Osteoblast (primary cell): ENCODE measurements around the gene NEDD4L. TPM values are rescaled to one million over a fixed set of nuclear protein-coding genes. Genes with fewer than 3 reads are reported as not detected.

Experiments
- DNase-seq: peaks from one replicate; pipeline ENCODE4 v3.0.0; 2011; ENCODE audit warnings: low spot score, mixed read lengths; ENCODE audit not compliant: insufficient read length; ENCODE audit errors: missing footprints
- H2AFZ ChIP-seq: 2 replicates; pipeline ENCODE4 v1.6.0; 2011; ENCODE audit warnings: mild to moderate bottlenecking, low read length
- H3K27ac ChIP-seq: 2 replicates; pipeline ENCODE4 v1.5.1; 2011; ENCODE audit warnings: mild to moderate bottlenecking, low read depth, low read length, moderate library complexity
- H3K27me3 ChIP-seq: 2 replicates; pipeline ENCODE4 v1.6.0; 2012; ENCODE audit warnings: mild to moderate bottlenecking, control low read depth, inconsistent platforms, low read length, moderate library complexity; ENCODE audit not compliant: insufficient read depth
- H3K36me3 ChIP-seq: 2 replicates; pipeline ENCODE4 v1.5.1; 2011; ENCODE audit warnings: mild to moderate bottlenecking, low read length, control low read depth, moderate library complexity; ENCODE audit not compliant: insufficient read depth
- H3K4me1 ChIP-seq: 2 replicates; pipeline ENCODE4 v1.5.1; 2011; ENCODE audit warnings: mild to moderate bottlenecking, low read length, control low read depth, moderate library complexity; ENCODE audit not compliant: insufficient read depth
- H3K4me2 ChIP-seq: 2 replicates; pipeline ENCODE4 v1.6.0; 2011; ENCODE audit warnings: mild to moderate bottlenecking, low read length; ENCODE audit not compliant: insufficient read depth
- H3K4me3 ChIP-seq: fragments of 200-600 bp; sonication (generic); 3 replicates; pipeline ENCODE4 v1.5.1; 2012; ENCODE audit warnings: mild to moderate bottlenecking, low read length, inconsistent platforms; ENCODE audit not compliant: insufficient read depth
- H3K79me2 ChIP-seq: 2 replicates; pipeline ENCODE4 v1.6.0; 2012; ENCODE audit warnings: mild to moderate bottlenecking, low read length, control low read depth, inconsistent platforms; ENCODE audit not compliant: insufficient read depth
- H3K9me3 ChIP-seq: 2 replicates; pipeline ENCODE4 v1.5.1; 2011; ENCODE audit warnings: low read depth, low read length, control low read depth
- H4K20me1 ChIP-seq: 2 replicates; pipeline ENCODE4 v1.6.0; 2012; ENCODE audit warnings: mild to moderate bottlenecking, low read length, control low read depth; ENCODE audit not compliant: insufficient read depth
- total RNA-seq: library from RNA; depleted of rRNA; stranded (reverse); fragments of >200 nt; gene quantifications from 2 replicates; pipeline ENCODE4 v1.2.3, GENCODE V29; 2012
- TF ChIP-seq, protein P1 (sequence below): IDR thresholded peaks from 2 replicates; pipeline ENCODE4 v1.5.1; 2011; ENCODE audit warnings: mild to moderate bottlenecking, low read depth, low read length, moderate library complexity; ENCODE audit errors: extremely low read depth

Gene NEDD4L
- total RNA-seq, 1 donor: 30.0 TPM

DNA sequence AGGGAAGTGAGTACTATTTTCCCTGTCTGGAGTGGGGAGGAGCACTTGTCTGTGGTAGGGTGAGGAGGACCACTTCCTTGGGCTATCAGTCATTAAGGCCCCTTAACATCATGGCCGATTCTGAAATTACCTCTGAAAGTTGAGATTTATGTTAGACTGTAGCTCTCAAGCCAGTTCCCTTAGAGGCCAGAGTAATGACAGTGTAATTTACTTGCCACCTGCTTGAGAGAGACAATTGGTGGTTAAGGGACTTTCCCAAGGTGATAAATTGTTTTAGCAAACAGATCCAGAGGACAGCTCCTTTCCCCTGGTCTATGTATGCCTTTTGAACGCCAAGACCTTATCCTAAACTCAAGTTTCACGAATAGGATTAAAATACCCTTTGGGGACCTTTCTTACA, 56.1 kb downstream of the NEDD4L start:
- DNase-seq: no peak
- H2AFZ ChIP-seq: no peak overlapping the region
- H3K9me3 ChIP-seq: no peaks in the 10 kb centered on the region
- H3K4me1 ChIP-seq: no peaks in the 10 kb centered on the region
- H3K79me2 ChIP-seq: no peaks in the 10 kb centered on the region
- no peaks in the 10 kb centered on the region for H3K36me3 ChIP-seq
- H3K27me3 ChIP-seq: peaks cover 4% of the 10 kb centered on the region
- TF ChIP-seq, protein P1, sequence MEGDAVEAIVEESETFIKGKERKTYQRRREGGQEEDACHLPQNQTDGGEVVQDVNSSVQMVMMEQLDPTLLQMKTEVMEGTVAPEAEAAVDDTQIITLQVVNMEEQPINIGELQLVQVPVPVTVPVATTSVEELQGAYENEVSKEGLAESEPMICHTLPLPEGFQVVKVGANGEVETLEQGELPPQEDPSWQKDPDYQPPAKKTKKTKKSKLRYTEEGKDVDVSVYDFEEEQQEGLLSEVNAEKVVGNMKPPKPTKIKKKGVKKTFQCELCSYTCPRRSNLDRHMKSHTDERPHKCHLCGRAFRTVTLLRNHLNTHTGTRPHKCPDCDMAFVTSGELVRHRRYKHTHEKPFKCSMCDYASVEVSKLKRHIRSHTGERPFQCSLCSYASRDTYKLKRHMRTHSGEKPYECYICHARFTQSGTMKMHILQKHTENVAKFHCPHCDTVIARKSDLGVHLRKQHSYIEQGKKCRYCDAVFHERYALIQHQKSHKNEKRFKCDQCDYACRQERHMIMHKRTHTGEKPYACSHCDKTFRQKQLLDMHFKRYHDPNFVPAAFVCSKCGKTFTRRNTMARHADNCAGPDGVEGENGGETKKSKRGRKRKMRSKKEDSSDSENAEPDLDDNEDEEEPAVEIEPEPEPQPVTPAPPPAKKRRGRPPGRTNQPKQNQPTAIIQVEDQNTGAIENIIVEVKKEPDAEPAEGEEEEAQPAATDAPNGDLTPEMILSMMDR: no peak
- H3K4me3 ChIP-seq: no peak overlapping the region
- H3K27ac ChIP-seq: no peak overlapping the region
- no peak overlapping the region for H3K4me2 ChIP-seq
- H4K20me1 ChIP-seq: no peaks in the 10 kb centered on the region

DNA sequence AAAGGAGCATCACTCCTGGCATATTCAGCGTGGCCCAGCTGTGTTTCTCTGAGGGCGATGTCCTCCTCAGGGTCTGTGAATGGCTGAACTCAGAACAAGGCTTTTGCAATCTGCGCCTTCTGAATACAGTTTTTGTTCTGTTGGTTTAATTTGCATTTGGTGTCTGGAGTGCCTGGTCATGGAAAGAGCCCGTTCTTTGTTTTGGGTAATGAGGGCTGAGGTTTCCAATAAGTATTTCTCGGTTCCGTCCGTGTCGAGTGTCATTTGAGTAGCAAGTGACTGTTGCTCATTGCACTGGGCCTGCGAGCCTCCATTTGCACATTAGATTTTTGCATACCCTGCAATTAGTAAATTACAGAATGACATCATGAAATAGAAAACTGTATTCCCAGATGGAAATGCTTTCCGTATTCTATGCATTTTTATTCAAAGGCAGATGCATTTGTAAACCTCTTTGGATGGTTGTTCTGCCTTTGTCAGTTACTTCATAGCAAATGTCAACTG, 57.3 kb downstream of the NEDD4L start:
- H4K20me1 ChIP-seq: no peaks in the 10 kb centered on the region
- H3K4me1 ChIP-seq: no peaks in the 10 kb centered on the region
- H3K27ac ChIP-seq: no peak overlapping the region
- no peak for DNase-seq
- H2AFZ ChIP-seq: no peak overlapping the region
- H3K36me3 ChIP-seq: no peaks in the 10 kb centered on the region
- H3K27me3 ChIP-seq: peaks cover 8% of the 10 kb centered on the region
- H3K4me3 ChIP-seq: no peak overlapping the region
- TF ChIP-seq, protein P1: no peak
- no peak overlapping the region for H3K4me2 ChIP-seq
- no peaks in the 10 kb centered on the region for H3K9me3 ChIP-seq
- H3K79me2 ChIP-seq: no peaks in the 10 kb centered on the region

DNA sequence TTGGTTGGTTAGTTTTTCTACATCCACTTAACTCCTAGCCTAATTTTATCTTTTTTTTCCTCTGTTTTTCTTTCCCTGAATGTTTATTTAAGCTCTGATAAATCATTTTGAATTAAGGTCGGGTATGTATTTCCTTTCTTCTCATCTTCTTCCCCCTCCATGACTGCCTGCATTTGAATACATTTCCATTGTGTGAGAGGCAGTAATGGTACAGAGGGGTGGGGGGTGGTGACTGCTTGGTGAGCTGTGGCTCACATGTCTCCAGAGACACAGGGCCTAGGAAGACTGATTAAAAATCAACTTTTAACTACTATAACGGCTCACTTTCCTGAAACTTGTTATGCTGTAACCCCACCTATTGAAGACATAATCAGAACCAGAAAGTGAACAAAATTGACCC, 58.0 kb downstream of the NEDD4L start:
- Histone ChIP-seq H3K4me2 (no peak overlapping the region), H3K79me2 (no peaks in the 10 kb centered on the region), H3K4me3 (no peak overlapping the region), H2AFZ (no peak overlapping the region), H3K9me3 (no peaks in the 10 kb centered on the region), H4K20me1 (no peaks in the 10 kb centered on the region), H3K27ac (no peak overlapping the region), H3K4me1 (no peaks in the 10 kb centered on the region), H3K36me3 (no peaks in the 10 kb centered on the region), H3K27me3 (peaks cover 14% of the 10 kb centered on the region)
- no peak for DNase-seq
- TF ChIP-seq, protein P1: no peak

DNA sequence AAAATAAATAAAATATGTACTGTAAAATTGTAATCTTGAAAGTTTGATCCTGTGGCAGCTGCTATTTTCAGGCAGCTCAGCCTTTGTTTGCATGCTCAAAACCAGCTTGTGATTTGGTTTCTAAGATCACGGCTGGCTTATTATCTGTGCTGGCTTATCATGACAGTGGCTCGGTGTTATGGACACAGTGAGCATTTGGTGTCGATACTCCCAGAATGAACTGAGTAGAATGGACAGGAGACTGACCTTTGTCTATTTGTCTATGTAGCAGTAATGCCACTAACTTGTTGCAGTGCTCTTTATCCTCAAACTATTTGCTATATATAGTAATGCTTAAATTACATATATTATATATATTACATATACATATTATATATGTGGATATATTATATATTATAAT, 58.8 kb downstream of the NEDD4L start:
- peaks cover 15% of the 10 kb centered on the region for H3K27me3 ChIP-seq
- no peaks in the 10 kb centered on the region for H3K36me3 ChIP-seq
- no peak overlapping the region for H2AFZ ChIP-seq
- no peaks in the 10 kb centered on the region for H3K4me1 ChIP-seq
- H3K79me2 ChIP-seq: no peaks in the 10 kb centered on the region
- no peaks in the 10 kb centered on the region for H4K20me1 ChIP-seq
- DNase-seq: no peak
- no peak overlapping the region for H3K4me3 ChIP-seq
- no peak overlapping the region for H3K27ac ChIP-seq
- H3K4me2 ChIP-seq: no peak overlapping the region
- TF ChIP-seq, protein P1: no peak
- H3K9me3 ChIP-seq: no peaks in the 10 kb centered on the region
